Vagina (tissue), 2 donors: ENCODE data around the gene PNMT. TPM values are rescaled to one million over a fixed set of nuclear protein-coding genes. Genes with fewer than 3 reads are reported as not detected.

Experiments used
- DNase-seq, 2 donors: peaks; one replicate each; pipeline ENCODE4 v3.0.0-alpha.2; 2017; ENCODE audit errors: extremely low spot score in 2 of 2
- H3K27ac ChIP-seq: fragments of 200-600 bp; sonication (generic); one replicate; pipeline ENCODE4 v1.5.1; 2019
- H3K27me3 ChIP-seq: fragments of 200-600 bp; sonication (generic); one replicate; pipeline ENCODE4 v1.5.1; 2019
- H3K36me3 ChIP-seq, 2 donors: fragments of 200-600 bp; sonication (generic); one replicate each; pipeline ENCODE4 v1.5.1; 2017 to 2019
- H3K4me1 ChIP-seq: fragments of 200-600 bp; sonication (generic); one replicate; pipeline ENCODE4 v1.5.1; 2019
- H3K4me3 ChIP-seq, 2 donors: fragments of 200-600 bp; sonication (generic); 1 replicate in 1 of 2; 2 replicates in 1 of 2; pipeline ENCODE4 v1.5.1; 2016 to 2019
- H3K9me3 ChIP-seq: fragments of 200-600 bp; sonication (generic); one replicate; pipeline ENCODE4 v1.5.1; 2019
- POLR2A ChIP-seq, 2 donors: fragments of 450-650 bp; IDR thresholded peaks; one replicate each; pipeline ENCODE4 v1.6.1; 2017; ENCODE audit warnings: antibody characterized with exemption in 2 of 2, mild to moderate bottlenecking in 2 of 2, moderate library complexity in 2 of 2
- POLR2AphosphoS5 ChIP-seq, 2 donors: sonication (generic); formaldehyde crosslinking; IDR thresholded peaks; one replicate each; pipeline ENCODE4 v1.9.0; 2017; ENCODE audit warnings: antibody characterized with exemption in 2 of 2, mild to moderate bottlenecking in 2 of 2, low read depth in 1 of 2; ENCODE audit not compliant: insufficient read depth in 1 of 2
- intact Hi-C: fragments of 100-400 bp; cut with DNase I; formaldehyde crosslinking; loops from one replicate; pipeline ENCODE4 v1.15.1; 2023
- total RNA-seq: library from RNA; depleted of rRNA; stranded (reverse); fragments of >200 nt; gene quantifications from one replicate; pipeline ENCODE4 v1.2.3, GENCODE V29; 2016
- TF ChIP-seq, protein P1 (sequence below), 3 experiments: fragments of 450-650 bp in 2 of 3; fragments of 200-600 bp in 1 of 3; sonication (generic) in 1 of 3; IDR thresholded peaks; one replicate each; pipeline ENCODE4 v1.5.1; 2017 to 2019; ENCODE audit warnings: antibody characterized with exemption in 3 of 3, mild to moderate bottlenecking in 2 of 3, moderate library complexity in 2 of 3

Gene PNMT, protein sequence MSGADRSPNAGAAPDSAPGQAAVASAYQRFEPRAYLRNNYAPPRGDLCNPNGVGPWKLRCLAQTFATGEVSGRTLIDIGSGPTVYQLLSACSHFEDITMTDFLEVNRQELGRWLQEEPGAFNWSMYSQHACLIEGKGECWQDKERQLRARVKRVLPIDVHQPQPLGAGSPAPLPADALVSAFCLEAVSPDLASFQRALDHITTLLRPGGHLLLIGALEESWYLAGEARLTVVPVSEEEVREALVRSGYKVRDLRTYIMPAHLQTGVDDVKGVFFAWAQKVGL
- total RNA-seq: 5.6 TPM

DNA sequence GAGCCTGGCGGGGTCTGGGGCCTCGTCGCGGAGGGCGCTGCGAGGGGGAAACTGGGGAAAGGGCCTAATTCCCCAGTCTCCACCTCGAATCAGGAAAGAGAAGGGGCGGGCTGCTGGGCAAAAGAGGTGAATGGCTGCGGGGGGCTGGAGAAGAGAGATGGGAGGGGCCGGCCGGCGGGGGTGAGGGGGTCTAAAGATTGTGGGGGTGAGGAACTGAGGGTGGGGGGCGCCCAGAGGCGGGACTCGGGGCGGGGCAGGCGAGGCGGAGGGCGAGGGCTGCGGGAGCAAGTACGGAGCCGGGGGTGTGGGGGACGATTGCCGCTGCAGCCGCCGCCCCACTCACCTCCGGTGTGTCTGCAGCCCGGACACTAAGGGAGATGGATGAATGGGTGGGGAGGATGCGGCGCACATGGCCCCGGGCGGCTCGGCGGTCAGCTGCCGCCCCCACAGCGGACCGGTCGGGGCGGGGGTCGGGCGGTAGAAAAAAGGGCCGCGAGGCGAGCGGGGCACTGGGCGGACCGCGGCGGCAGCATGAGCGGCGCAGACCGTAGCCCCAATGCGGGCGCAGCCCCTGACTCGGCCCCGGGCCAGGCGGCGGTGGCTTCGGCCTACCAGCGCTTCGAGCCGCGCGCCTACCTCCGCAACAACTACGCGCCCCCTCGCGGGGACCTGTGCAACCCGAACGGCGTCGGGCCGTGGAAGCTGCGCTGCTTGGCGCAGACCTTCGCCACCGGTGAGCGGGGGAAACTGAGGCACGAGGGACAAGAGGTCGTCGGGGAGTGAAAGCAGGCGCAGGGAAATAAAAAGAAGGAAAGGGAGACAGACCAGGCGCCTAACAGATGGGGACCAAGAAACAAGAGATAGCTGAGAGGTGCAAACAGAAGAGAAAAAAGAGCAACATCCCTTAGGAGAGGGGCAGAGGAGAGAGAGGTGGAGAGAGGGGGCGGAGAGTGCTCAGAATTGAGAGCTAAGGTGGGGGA, at the start of gene PNMT:
PNMT (plus strand) TSS at position 509 of the 980 bp plus-strand sequence; CDS start at position 532, 23 bp downstream.
- Histone ChIP-seq H3K4me3 (peak within 1 kb of the TSS; percentile 43 to 49), H3K4me1 (peaks cover 59% of the 10 kb centered on the region), H3K27ac (peak within 1 kb of the TSS; percentile 7), H3K27me3 (no peaks in the 10 kb centered on the region), H3K9me3 (no peaks in the 10 kb centered on the region), H3K36me3 (no peaks in the 10 kb centered on the region)
- TF ChIP-seq POLR2A (IDR thresholded peaks at IDR 0.05): no peak
- no peak for TF ChIP-seq POLR2AphosphoS5 (IDR thresholded peaks at IDR 0.05; ENCODE audit: insufficient read depth in 1 of 2, low read depth in 1 of 2)
- TF ChIP-seq, protein P1, sequence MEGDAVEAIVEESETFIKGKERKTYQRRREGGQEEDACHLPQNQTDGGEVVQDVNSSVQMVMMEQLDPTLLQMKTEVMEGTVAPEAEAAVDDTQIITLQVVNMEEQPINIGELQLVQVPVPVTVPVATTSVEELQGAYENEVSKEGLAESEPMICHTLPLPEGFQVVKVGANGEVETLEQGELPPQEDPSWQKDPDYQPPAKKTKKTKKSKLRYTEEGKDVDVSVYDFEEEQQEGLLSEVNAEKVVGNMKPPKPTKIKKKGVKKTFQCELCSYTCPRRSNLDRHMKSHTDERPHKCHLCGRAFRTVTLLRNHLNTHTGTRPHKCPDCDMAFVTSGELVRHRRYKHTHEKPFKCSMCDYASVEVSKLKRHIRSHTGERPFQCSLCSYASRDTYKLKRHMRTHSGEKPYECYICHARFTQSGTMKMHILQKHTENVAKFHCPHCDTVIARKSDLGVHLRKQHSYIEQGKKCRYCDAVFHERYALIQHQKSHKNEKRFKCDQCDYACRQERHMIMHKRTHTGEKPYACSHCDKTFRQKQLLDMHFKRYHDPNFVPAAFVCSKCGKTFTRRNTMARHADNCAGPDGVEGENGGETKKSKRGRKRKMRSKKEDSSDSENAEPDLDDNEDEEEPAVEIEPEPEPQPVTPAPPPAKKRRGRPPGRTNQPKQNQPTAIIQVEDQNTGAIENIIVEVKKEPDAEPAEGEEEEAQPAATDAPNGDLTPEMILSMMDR (IDR thresholded peaks at IDR 0.05): peak in 2 of 3 experiments; percentile 15 to 49
- no peak for DNase-seq
- intact Hi-C loops: loop anchor here (5.0 kb wide), 1 partner anchor 36 kb away; no protein-coding TSS in a partner anchor

DNA sequence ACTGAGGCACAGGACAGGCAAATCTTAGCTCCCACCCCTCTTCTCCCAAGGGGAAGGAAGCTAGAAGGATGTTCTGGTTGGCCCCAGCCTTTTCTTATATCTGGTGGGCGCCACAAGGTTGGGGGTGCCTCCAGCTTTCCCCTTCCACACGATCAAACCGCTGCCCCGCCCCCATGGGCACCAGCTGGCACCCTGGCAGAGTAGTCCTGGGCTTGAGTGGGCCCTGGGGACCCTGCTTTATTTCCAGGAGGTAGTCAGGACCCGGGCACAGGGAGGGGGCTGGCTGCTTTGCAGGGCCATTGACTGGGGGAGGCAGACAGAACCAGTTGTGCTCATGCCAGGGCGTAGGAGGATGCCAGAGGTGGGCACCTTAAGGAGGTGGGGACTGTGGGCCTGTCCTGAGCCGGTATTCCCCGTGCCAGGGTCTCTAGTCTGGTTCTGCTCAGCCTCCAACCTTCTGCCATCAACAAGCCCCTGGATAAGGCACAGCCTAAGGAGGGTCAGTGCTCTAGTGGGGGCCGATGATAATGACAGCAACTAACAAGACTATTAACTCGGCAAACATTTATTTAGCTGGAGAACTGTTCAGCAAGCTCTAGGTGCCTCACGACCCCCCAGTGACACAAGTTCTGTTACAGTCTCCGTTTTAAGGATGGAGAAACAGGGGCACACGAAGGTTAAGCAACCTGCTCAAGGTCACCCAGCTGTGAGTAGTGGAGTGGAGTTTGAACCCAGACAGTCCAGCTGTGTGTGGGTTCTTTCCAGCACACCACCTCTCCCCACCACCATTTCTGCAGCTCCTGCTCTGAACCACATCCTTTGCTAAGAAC, 49.1 kb upstream of the PNMT start:
- no peaks in the 10 kb centered on the region for H3K9me3 ChIP-seq
- no peak for DNase-seq
- H3K36me3 ChIP-seq: no peaks in the 10 kb centered on the region
- no peaks in the 10 kb centered on the region for H3K27me3 ChIP-seq
- intact Hi-C loops: no loop called here
- peaks cover 14% of the 10 kb centered on the region for H3K4me1 ChIP-seq
- no peak overlapping the region for H3K4me3 ChIP-seq
- no peak for TF ChIP-seq POLR2A (IDR thresholded peaks at IDR 0.05)
- TF ChIP-seq POLR2AphosphoS5 (IDR thresholded peaks at IDR 0.05; ENCODE audit: insufficient read depth in 1 of 2, low read depth in 1 of 2): no peak
- TF ChIP-seq, protein P1 (IDR thresholded peaks at IDR 0.05): no peak
- H3K27ac ChIP-seq: no peak overlapping the region

DNA sequence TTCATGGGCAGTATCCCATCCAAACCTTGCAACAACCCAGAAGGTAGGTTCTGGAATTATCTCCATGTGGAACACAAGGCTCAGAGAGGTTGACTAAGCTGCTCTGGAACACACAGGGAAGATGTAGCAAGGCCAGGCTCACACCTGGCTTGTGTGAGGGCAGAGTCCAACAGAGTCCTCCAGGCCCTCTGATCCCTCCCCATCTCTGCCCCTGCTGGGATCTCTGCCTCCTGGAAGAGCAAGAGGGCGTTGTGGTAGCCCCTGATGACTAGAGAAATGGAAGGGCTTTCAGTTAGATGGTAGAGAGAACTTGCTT, 48.5 kb upstream of the PNMT start:
- H3K36me3 ChIP-seq: no peaks in the 10 kb centered on the region
- no peak for DNase-seq
- H3K4me3 ChIP-seq: no peak overlapping the region
- no peaks in the 10 kb centered on the region for H3K9me3 ChIP-seq
- intact Hi-C loops: loop anchor here (5.0 kb wide), 1 partner anchor 133 kb away; no protein-coding TSS in a partner anchor
- no peak for TF ChIP-seq POLR2A (IDR thresholded peaks at IDR 0.05)
- no peak for TF ChIP-seq POLR2AphosphoS5 (IDR thresholded peaks at IDR 0.05; ENCODE audit: insufficient read depth in 1 of 2, low read depth in 1 of 2)
- TF ChIP-seq, protein P1 (IDR thresholded peaks at IDR 0.05): no peak
- H3K4me1 ChIP-seq: peaks cover 14% of the 10 kb centered on the region
- H3K27me3 ChIP-seq: no peaks in the 10 kb centered on the region
- no peak overlapping the region for H3K27ac ChIP-seq

DNA sequence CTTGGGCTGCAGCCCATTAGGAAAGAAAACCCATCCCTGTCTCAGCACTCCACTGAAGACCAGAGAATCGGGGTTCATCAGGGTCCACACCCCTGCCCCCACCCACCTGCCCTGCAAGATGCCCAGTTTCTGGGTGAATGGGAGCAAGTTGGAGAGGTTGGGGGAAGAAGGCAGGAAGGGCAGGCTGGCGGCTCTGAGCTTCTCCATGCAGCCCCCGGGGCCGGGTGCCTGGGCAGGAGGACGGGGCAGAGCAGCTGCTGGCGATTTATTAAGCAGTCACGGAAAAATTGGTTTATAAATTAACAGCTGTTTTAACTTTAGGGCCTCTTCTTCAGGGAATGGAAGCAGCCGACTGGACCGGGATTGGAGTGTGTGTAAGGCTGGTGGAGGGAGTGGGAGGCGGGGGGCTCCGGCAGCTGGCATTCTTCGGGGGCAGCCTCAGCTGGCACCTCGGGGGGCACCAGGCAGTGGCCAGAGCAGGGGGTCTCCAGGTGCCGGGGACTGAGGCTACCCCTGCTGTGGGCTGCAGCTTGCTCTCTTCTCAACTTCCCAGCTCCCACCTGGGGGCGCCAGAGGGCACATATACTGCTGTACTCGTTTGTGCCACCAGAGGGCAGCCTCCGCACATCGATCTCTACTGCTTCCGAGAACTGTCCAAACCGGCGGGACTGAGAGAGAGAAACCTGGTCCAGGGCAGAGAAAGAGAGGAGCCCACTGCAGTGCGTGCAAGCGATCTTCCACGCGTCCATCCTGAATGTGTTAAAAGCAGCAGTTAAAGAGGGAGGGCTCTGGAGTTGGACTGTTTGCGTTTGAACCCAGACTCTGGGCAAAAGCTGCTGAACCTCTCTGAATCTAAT, 46.5 kb upstream of the PNMT start:
- H3K4me1 ChIP-seq: peaks cover 23% of the 10 kb centered on the region
- H3K27ac ChIP-seq: no peak overlapping the region

More for the DNA sequence above, 46.5 kb upstream of the PNMT start:
- Histone ChIP-seq H3K9me3 (no peaks in the 10 kb centered on the region), H3K4me3 (no peak overlapping the region), H3K27me3 (no peaks in the 10 kb centered on the region), H3K36me3 (no peaks in the 10 kb centered on the region)
- intact Hi-C loops: loop anchor here (2.0 to 5.0 kb wide), 2 partner anchors 73 to 131 kb away; no protein-coding TSS in a partner anchor
- DNase-seq: no peak
- TF ChIP-seq POLR2AphosphoS5 (IDR thresholded peaks at IDR 0.05; ENCODE audit: insufficient read depth in 1 of 2, low read depth in 1 of 2) (peak; percentile 16 to 60), POLR2A (IDR thresholded peaks at IDR 0.05) (no peak)
- TF ChIP-seq, protein P1 (IDR thresholded peaks at IDR 0.05): peak; percentile 99 to 100 (median 99)
